NCI-H1048 (cell line): ENCODE measurements around the gene EVI5.
"Not testable (repeated sequence)": the region's sequence is repeated elsewhere in the genome, so short reads cannot be mapped to it uniquely, and the experiment has no call there.

ENCODE experiments used
- DNase-seq: peaks from one replicate; lab custom pipeline; 2025; lab: John Stamatoyannopoulos, UW

EVI5 gene

DNA sequence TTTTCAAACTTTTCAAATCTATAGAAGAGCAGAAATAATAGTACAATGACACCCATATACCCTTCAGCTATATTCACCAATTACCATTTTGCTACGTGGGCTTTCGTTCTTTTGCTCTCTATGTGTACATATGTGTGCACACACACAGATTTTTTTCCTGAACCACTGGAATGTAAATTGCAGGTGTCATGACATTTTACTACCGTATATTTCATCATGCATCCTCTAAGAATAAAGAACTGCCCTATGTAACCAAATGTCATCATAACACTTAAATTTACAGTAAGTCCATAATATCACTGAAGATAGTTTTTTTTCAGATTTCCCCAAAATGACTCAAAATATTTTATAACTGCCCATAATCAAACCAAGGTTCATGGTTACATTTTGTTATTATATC is 209.8 kb downstream of the EVI5 start:
- DNase-seq = no peak

DNA sequence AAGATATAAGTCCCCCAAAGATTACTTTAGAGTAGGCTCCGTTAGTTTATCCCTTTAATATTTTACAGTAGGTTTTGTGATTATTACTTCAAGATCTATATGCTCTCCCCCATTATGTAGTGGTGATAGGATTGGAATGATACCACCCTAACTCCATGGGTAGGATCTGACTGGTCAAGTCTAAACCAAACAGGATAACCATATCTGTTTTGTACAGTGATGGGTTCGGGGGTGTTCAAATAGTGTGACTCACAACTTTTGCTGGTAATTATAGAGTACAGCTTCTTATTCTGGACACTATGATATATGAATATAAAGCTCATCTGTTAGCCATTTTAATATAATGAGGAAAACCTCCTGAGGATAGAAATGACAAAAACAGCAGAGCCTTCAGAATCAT is 212.4 kb downstream of the EVI5 start:
- DNase-seq = no peak

DNA sequence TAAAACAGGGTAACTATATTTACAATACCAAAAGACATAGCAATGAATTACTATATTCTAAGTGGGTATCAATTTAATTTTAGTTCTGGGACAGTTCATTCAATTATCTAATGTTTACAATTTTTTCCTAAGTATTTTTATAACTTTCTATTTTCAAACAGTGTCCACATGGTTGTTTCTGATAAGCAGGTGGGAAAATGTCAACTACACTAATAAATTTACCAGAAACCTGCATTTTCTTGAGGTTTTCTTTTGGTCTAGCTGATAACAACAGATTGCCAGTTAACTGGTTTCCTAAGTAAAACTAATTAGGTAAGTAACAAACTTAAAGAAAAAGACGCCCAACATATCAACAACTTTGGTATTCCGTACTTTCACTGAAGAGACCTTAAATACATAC is 213.3 kb downstream of the EVI5 start:
- no peak for DNase-seq

DNA sequence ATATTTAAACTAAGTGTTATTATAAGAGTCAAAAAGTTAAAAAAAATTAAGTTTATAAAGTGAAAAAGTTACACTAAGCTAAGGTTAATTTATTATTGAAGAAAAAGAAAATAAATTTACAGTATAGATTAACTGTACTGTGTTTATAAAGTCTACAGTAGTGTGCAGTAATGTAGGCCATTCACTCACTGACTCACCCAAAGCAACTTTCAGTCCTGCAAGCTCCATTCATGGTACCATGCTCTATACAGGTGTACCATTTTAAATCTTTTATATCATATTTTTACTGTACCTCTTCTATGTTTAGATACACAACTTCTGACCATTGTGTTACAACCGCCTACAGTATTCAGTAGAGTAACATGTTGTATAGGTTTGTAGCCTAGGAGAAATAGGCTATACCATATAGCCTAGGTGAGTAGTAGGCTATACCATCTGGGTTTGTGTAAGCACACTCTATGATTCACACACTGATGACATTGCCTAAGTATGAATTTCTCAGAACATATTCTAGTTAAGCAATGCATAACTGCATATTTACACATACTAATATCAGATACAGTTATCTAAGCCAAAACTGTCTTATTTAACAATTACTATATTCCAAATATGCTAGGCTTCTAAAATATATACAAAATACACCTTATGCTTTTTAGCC is 217.6 kb downstream of the EVI5 start:
- DNase-seq = no peak

DNA sequence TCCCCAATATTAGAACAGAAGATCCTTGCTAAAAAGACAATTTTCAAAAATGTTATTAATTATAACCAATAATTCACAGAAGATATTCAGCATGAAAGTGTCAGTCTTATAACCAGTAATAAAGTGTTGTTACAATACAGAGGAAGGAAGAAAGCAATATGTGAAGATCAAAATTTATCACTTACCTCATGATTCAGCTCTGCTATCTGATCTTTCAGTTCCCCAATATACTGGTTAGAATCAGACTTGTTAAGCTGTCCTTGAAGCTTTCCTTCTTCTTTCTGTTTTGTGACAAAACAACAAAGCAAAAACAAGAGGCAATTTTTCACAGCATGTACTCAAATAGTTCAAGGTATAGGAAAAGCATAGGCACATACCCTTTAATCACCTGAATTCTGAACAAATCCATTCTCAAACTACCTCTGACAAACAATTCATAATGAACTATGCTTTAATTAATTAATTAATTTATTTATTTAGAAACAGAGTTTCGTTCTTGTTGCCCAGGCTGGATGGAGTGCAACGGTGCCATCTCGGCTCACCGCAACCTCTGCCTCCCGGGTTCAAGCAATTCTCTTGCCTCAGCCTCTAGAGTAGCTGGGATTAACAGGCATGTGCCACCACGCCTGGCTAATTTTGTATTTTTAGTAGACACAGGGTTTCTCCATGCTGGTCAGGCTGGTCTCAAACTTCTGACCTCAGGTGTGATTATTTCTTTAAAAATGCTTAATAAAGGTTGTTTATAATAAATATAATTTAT is 221.3 kb downstream of the EVI5 start:
- no peak for DNase-seq

DNA sequence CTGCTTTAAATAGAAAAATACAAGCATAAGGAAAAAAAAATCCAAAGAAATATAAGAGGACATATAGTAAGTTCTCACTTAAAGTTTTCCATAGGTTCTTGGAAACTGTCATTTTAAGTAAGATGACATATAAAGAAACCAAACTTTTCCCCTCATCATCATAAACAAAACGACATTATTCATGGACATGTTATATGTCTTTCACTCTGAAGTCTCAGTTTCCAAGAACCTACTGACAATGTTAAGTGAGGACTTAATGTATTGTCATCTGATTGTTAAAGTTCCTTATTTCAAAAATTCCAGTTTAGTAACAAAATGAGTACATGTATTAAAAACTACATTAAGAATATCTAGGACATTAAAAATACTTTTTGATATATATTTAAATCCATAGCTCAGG is 228.6 kb downstream of the EVI5 start:
- DNase-seq = no peak

DNA sequence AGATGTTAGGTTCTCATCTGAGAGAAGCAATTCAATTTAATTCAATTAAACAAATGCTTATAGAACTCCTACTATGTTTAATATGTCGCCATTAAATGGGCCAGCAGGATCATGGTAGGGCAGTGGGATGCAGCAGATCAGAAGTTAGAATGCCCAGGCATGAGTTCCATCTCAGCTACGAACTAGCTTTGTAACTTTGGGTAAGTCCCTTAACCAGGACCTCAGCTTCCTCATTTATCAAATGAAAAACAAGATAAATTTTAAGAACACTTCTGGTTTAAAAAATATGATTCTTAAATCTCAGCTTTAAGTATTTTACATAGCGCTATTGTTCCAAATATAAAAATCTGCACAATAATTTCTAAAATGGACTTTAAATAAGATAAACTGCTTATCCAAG is 230.7 kb downstream of the EVI5 start:
- DNase-seq = no peak

DNA sequence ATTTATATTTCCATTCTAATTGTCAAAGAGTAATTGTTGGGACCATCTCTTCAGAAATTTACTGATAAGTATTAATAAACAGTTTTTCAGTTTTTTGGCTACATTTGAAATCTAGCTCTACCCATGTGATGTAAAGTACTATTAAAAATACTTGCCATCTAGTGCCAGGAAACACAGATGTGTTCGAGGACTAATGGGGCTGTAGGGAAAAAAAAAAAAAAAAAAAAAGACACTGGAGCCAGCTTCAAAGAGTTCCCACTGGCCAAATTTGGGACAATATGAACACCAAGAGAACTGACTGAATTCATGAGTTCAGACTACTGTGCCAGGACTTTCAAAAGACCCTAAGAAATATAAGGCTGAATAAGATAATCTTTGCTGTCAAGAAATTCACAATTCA is 233.0 kb downstream of the EVI5 start:
- DNase-seq = no peak

DNA sequence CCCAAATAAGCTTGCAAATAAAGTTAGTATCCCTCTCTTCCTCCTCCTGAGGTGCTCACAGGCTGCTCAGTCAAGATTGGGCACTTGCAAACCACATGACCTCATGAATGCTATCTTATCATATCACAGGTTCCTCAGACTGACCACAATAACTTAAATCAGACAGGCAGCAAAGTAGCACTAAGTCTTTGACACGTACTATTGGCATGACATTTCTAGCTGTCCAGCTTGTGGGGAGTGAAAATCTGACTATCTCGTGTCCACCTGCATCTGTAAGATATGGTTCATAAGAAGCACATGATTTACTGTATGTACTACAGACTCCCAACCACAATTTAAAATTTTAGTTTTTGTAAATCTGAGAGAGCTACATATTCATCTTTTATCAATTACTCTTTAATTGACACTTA is 240.1 kb downstream of the EVI5 start:
- no peak for DNase-seq

DNA sequence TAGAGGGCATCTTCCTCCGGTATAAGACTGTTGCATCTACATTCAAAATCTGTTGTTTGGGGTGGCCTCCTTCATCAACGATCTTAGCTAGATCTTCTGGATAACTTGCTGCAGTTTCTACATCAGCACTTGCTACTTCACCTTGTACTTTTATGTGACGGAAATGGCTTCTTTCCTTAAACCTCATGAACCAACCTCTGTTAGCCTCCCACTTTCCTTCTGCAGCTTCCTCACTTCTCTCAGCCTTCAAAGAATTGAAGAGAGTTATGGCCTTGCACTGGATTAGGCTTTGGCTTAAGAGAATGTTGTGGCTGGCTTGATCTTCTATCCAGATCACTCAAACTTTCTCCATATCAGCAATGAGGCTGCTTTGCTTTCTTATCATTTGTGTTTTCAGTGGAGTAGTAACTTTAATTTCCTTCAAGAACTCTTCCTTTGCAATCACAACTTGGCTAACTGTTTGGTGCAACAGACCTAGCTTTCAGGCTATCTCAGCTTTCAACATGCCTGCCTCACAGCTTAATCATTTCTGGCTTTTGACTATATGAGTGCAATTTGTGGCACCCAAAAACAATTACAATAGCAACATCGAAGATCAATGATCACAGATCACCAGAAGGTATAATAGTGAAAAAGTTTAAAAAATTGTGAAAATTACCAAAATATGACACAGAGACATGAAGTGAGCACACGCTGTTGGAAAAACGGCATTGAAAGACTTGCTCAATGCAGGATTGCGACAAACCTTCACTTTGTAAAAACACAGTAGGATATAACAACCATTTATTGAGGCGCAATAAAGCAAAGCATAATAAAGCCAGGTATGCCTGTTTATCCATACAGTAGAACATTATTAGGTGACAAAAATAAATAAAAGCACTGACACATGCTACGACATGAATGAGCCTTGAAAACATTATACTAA is 241.5 kb downstream of the EVI5 start:
- DNase-seq = no peak

DNA sequence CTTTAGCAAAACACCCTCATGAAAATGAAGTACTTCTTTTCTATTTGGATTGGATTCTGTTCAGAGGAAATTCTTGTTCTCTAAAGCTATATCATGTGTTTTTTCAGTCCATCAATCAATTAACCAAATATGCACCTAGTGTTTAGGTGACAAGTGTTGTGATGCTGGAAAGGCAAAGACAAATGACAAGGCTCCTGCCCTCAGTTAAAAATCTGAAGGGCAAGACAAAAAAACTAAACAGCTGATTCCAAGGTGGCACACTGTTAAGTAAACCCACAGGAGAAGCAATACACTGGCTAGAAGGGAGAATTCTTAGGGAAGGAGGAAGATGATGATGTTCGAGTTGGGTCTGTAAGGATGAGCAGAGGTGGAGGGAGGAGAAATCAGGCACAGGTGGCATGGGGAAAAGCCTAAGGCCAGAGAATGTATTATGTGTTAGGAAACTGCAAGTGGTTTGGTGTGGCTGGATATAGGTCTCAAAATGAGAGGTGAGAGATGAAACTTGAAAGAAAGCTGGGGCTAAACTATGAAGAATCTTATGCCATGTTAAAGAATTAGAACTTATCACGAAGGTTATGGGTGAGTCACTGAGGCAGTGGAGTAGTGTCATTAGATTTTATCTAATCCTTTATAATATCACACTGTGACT is 246.4 kb downstream of the EVI5 start:
- DNase-seq = no peak

DNA sequence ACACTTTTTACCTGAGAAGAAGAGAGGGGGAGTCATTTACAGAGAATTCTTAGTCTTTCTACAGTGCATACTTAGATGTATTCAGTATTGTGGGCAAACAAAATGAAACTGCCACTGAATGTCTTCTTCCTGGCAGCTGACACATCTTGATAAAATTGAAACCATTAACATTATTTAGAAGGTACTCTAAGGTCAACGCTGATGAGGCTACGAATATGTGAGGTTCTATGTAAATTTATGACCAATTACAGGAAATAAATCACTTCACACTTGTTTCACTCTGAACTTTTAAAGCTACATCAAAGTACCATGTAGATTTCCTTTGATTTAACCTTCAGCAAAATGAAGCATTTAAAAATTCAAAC is 246.9 kb downstream of the EVI5 start:
- no peak for DNase-seq

DNA sequence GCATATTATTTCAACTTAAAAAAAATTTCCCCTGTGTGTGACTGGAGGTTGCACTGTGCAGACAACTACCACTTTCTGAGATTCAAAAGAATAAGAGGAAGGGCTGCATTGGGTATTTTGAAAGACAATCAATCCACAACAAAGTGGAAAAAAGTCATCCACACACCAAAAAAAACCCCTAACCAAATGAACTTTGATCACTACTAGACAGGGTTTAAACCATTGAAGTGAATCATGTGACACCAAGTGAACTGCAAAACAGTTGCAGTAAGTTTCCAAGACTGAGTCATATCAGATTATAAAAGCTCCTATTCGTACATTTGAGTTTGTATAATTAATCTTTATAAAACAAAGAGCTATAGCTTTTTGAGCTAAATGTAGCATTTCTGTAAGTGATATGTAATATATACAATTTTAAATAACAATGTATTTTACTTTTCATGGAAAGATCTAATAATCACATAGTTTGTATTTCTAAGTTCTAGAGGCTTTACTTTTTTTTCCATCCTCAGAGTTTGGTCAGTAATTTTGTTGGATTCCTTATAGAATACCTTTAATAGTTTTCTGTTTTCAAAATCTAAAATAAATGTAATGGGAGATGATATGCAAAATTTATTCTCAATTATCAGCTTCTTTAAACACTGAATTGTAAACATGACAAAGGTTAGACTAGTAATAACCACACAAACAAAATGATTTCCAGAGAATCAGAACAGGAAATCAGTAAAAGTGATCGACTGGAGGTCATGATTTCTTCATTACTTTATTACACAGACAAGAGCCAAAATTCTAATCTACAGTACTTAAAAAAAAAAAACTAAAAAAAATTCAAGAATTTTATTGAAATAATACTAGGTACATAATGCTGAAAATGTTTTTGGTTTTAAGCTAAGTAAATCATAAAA is 247.7 kb downstream of the EVI5 start:
- DNase-seq = no peak

DNA sequence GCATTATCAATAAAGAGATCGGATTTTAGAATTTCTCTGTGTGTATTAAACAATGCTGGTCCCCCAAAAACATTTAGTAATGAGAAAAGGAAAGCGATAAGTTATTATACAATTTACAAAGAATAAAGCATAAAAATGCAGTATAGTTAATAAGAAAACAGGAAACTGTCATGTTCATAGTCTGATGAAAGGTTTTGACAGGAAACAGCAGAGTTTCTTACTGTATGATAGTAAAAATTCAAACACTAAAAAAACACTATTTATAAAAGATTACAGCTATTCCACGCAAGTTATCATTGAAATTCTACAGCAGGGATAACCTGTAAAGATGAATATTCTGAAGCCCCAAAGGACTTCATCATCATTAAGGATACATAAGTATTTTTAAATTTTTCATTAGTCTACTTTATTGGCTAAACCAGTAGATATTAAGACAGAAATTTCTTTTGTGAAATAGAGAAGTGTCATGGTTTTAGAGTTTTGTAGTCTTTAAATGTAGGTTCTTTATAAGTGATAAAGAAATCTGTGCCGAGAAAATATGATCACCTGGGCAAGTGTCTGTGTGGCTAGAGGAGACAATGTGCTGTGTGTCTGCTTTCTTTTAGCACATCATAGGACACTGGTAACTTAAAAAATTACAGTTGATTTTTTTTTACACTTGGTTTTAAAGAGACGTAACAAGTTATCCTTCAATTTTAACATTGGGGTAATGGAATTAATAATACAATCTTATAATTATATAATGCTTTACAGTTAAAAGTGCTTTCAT is 248.5 kb downstream of the EVI5 start:
- DNase-seq = no peak

DNA sequence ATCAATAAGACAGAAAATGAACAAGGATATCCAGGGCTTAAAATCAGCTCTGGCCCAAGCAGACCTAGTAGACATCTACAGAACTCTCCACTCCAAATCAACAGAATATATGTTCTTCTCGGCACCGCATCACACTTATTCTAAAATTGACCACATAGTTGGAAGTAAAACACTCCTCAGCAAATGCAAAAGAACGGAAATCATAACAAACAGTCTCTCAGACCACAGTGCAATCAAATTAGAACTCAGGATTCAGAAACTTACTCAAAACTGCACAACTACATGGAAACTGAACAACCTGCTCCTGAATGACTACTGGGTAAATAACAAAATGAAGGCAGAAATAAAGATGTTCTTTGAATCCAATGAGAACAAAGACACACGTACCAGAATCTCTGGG is 252.5 kb downstream of the EVI5 start:
- DNase-seq = not testable (repeated sequence)

DNA sequence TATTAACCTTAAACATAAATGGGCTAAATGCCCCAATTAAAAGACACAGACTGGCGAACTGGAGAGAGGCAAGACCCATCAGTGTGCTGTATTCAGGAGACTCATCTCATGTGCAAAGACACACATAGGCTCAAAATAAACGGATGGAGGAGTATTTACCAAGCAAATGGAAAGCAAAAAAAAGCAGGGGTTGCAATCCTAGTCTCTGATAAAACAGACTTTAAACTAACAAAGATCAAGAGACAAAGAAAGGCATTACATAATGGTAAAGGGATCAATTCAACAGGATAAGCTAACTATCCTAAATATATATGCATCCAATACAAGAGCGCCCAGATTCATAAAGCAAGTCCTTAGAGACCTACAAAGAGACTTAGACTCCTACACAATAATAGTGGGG is 253.0 kb downstream of the EVI5 start:
- DNase-seq = not testable (repeated sequence)

DNA sequence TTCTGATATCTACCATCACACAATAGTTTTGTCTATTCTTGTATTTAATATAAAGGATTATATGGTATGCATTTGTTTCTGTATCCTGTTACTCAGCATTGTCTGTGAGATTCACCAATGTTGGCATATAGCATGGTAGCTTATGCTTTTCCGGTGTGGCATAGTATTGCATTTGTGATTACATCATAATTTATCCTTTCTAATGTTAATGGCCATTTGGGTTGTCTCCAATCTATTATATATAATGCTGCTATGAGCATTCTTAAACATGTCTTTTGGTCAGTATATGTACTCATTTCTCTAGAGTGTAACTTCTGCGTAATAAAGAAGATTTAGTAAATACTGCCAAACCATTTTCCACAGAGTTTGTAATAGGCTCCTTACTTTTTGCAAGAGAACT is 257.2 kb downstream of the EVI5 start:
- DNase-seq = no peak

DNA sequence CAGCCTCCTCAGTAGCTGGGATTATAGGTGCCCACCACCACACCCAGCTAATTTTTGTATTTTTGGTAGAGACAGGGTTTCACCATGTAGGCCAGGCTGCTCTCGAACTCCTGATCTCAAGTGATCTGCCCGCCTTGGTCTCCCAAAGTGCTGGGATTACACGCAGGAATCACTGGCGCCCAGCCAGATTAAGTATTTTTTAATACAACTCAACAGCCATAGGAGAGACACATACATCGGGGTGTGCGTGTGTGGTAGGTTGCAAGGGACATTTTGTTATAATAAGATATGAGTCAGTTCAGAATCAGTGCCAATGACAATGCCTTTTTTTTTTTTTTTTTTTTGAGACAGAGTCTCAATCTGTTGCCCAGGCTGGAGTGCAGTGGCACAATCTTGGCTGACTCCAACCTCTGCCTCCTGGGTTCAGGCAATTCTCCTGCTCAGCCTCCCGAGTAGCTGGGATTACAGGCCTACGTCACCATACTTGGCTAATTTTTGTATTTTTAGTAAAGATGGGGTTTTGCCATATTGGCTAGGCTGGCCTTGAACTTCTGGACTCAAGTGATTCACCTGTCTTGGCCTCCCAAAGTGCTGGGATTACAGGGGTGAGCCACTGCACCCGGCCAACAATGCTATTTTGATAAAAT is 259.8 kb downstream of the EVI5 start:
- DNase-seq = not testable (repeated sequence)

DNA sequence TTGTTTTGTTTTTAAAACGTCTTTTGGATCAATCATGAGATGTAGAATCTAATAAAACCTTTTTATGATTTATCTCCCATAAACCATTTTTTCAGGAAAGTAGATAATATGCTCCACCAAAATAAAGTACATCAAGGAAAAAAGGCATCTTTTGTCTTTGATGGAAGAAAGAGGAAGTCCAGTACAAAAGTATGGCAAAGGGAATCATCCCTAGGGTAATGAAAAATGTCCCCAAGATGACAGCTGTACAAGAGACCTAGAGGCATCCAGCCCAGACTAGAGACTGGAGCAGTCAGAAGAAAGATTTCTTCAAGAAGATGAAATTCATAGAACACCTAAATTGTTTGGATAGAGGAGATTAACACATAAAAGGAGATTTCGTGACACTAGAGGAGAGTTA is 265.9 kb downstream of the EVI5 start:
- DNase-seq = no peak

DNA sequence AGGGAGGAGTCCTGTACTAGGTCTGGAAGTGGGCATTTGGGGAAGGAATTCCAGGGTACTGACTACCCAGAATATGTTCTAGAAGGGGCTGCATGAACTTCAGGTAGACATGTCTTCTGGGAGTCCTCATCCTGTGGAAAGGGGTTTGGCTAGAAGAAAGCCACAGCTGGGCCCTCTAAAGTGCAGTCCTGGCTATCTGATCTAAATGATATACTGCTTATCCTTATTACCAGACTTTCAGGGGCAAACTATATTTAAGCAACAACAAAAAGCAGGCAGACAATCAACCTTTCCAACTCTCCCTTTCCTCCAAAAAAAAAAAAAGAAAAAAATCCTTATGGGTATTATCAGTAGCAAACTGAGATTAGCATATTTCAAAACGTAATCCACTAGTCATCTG is 268.3 kb downstream of the EVI5 start:
- DNase-seq = no peak
